Measurements from ENCODE around the gene KNCN.

KNCN gene

GRCh38 chr1:46539972-46540371 lies 11.5 kb downstream of the KNCN start:
- H3K4me3 ChIP-seq (ENCODE audit: low read depth, low read length) = no peak overlapping the region
- DNase-seq (ENCODE audit: low read depth, low spot score) = peak; percentile 66
- no peak for TF ChIP-seq CTCF (IDR thresholded peaks at IDR 0.05; ENCODE audit: low read depth, low read length)
- in situ Hi-C loops (cut with HindIII; ENCODE audit: low sequenced_read_pairs) = no loop called here

GRCh38 chr1:46538147-46538546 lies 13.3 kb downstream of the KNCN start:
- DNase-seq (ENCODE audit: low read depth, low spot score) = no peak
- no peak for TF ChIP-seq CTCF (IDR thresholded peaks at IDR 0.05; ENCODE audit: low read depth, low read length)
- in situ Hi-C loops (cut with HindIII; ENCODE audit: low sequenced_read_pairs) = no loop called here

GRCh38 chr1:46537651-46538050 lies 13.8 kb downstream of the KNCN start:
- in situ Hi-C loops (cut with HindIII; ENCODE audit: low sequenced_read_pairs) = no loop called here
- no peak for TF ChIP-seq CTCF (IDR thresholded peaks at IDR 0.05; ENCODE audit: low read depth, low read length)
- H3K4me3 ChIP-seq (ENCODE audit: low read depth, low read length) = no peak overlapping the region
- DNase-seq (ENCODE audit: low read depth, low spot score) = no peak

More at GRCh38 chr1:46538147-46538546, 13.3 kb downstream of the KNCN start:
- no peak overlapping the region for H3K4me3 ChIP-seq (ENCODE audit: low read depth, low read length)

GRCh38 chr1:46536527-46536926 lies 14.9 kb downstream of the KNCN start:
- TF ChIP-seq CTCF (IDR thresholded peaks at IDR 0.05; ENCODE audit: low read depth, low read length) = no peak
- in situ Hi-C loops (cut with HindIII; ENCODE audit: low sequenced_read_pairs) = no loop called here
- DNase-seq (ENCODE audit: low read depth, low spot score) = no peak

GRCh38 chr1:46535063-46535462 lies 16.4 kb downstream of the KNCN start:
- peak; percentile 43 for TF ChIP-seq CTCF (IDR thresholded peaks at IDR 0.05; ENCODE audit: low read depth, low read length)
- in situ Hi-C loops (cut with HindIII; ENCODE audit: low sequenced_read_pairs) = no loop called here
- DNase-seq (ENCODE audit: low read depth, low spot score) = no peak
- no peak overlapping the region for H3K4me3 ChIP-seq (ENCODE audit: low read depth, low read length)

More at GRCh38 chr1:46536527-46536926, 14.9 kb downstream of the KNCN start:
- no peak overlapping the region for H3K4me3 ChIP-seq (ENCODE audit: low read depth, low read length)

GRCh38 chr1:46533179-46533864 lies 18.1 kb downstream of the KNCN start:
- no peak for DNase-seq (ENCODE audit: low read depth, low spot score)
- in situ Hi-C loops (cut with HindIII; ENCODE audit: low sequenced_read_pairs) = no loop called here
- TF ChIP-seq CTCF (IDR thresholded peaks at IDR 0.05; ENCODE audit: low read depth, low read length) = no peak
- no peak overlapping the region for H3K4me3 ChIP-seq (ENCODE audit: low read depth, low read length)

Measured in astrocyte of the spinal cord (primary cell).